H1 (cell line): ENCODE results near the gene ANKRD29. TPM values are rescaled to one million over a fixed set of nuclear protein-coding genes. Genes with fewer than 3 reads are reported as not detected.

ENCODE experiments used
- CTCF ChIA-PET: fragments of 300-600 bp; sonication (Branson Sonifier 250); formaldehyde crosslinking; loops from one replicate; lab custom pipeline; 2021; ENCODE audit not compliant: partially characterized antibody; lab: Charles Lee
- POLR2A ChIA-PET: fragments of 300-600 bp; sonication (Branson Sonifier 250); formaldehyde crosslinking; loops from one replicate; lab custom pipeline; 2021; ENCODE audit warnings: inconsistent platforms; ENCODE audit not compliant: partially characterized antibody; lab: Charles Lee
- DNase-seq, 2 experiments: peaks; one replicate each; pipeline versions ENCODE4 v3.0.0 to v3.0.0-alpha.2; 2010 to 2022; ENCODE audit warnings: low spot score in 2 of 2, low read depth in 1 of 2, mixed read lengths in 1 of 2
- FAIRE-seq: peaks from 2 replicates; lab custom pipeline; 2011; peaks lifted over from hg19 to GRCh38; lab: Jason Lieb, UNC
- H2AFZ ChIP-seq: 2 replicates; pipeline ENCODE4 v1.8.1; 2012; ENCODE audit warnings: low read length, inconsistent platforms
- H2AK5ac ChIP-seq: 2 replicates; pipeline ENCODE4 v1.6.1; 2013; ENCODE audit warnings: low read depth, low read length
- H2BK120ac ChIP-seq: replicated peaks from 2 replicates; pipeline ENCODE3; 2013; ENCODE audit warnings: low read depth, low read length, inconsistent platforms
- H2BK12ac ChIP-seq: 2 replicates; pipeline ENCODE4 v1.6.1; 2013; ENCODE audit warnings: low read depth, low read length
- H2BK15ac ChIP-seq: 2 replicates; pipeline ENCODE4 v1.6.1; 2013; ENCODE audit warnings: low read length
- H2BK20ac ChIP-seq: 2 replicates; pipeline ENCODE4 v1.6.1; 2013; ENCODE audit warnings: low read length
- H2BK5ac ChIP-seq: 2 replicates; pipeline ENCODE4 v1.6.1; 2013; ENCODE audit warnings: low read depth, low read length
- H3K14ac ChIP-seq: 2 replicates; pipeline ENCODE4 v1.6.1; 2013; ENCODE audit warnings: inconsistent platforms; ENCODE audit not compliant: insufficient read length
- H3K18ac ChIP-seq: 2 replicates; pipeline ENCODE4 v1.6.1; 2013; ENCODE audit warnings: low read length; ENCODE audit errors: extremely low read depth
- H3K23ac ChIP-seq: 2 replicates; pipeline ENCODE4 v1.6.1; 2013; ENCODE audit warnings: inconsistent platforms; ENCODE audit not compliant: insufficient read length
- H3K23me2 ChIP-seq: 2 replicates; pipeline ENCODE4 v1.6.1; 2013; ENCODE audit warnings: low read depth, low read length
- H3K27ac ChIP-seq: 2 replicates; pipeline ENCODE4 v1.6.1; 2011; ENCODE audit warnings: low read depth, low read length, inconsistent platforms
- H3K27me3 ChIP-seq, 4 experiments: replicated peaks in 1 of 4; 1 replicate in 1 of 4; 2 replicates in 3 of 4; pipeline versions ENCODE4 v1.6.1 to v1.8.1; 2011 to 2013; ENCODE audit warnings: low read length in 3 of 4, mild to moderate bottlenecking in 3 of 4, inconsistent platforms in 2 of 4, mixed read lengths in 2 of 4, moderate library complexity in 1 of 4; ENCODE audit not compliant: control insufficient read depth in 3 of 4, insufficient read depth in 3 of 4; ENCODE audit errors: extremely low read depth in 1 of 4
- H3K36me3 ChIP-seq, 4 experiments: 2 replicates each; pipeline versions ENCODE4 v1.6.1 to v1.8.1; 2011 to 2013; ENCODE audit warnings: mild to moderate bottlenecking in 4 of 4, low read length in 3 of 4, moderate library complexity in 2 of 4, control low read depth in 1 of 4, inconsistent platforms in 1 of 4; ENCODE audit not compliant: insufficient read depth in 4 of 4, control insufficient read depth in 2 of 4
- H3K4ac ChIP-seq: replicated peaks from 2 replicates; pipeline ENCODE3; 2013; ENCODE audit warnings: low read length, low read depth, mixed read lengths, inconsistent platforms; ENCODE audit not compliant: insufficient read length
- H3K4me1 ChIP-seq, 4 experiments: replicated peaks in 1 of 4; 1 replicate in 1 of 4; 2 replicates in 3 of 4; pipeline versions ENCODE4 v1.6.1 to v1.8.1; 2011 to 2013; ENCODE audit warnings: low read length in 3 of 4, inconsistent platforms in 2 of 4, mixed read lengths in 1 of 4; ENCODE audit not compliant: insufficient read depth in 4 of 4, control insufficient read depth in 3 of 4
- H3K4me2 ChIP-seq, 2 experiments: 2 replicates each; pipeline versions ENCODE4 v1.6.1 to v1.8.1; 2011 to 2013; ENCODE audit warnings: low read depth in 2 of 2, low read length in 2 of 2, control low read depth in 1 of 2, inconsistent platforms in 1 of 2, mild to moderate bottlenecking in 1 of 2; ENCODE audit not compliant: insufficient read depth in 1 of 2
- H3K4me3 ChIP-seq, 4 experiments: fragments of 200-600, 300-600 bp in 1 of 4; sonication (generic), shearing (Covaris generic), sonication (Bioruptor Twin) in 1 of 4; 2 replicates each; pipeline versions ENCODE4 v1.5.1 to v1.8.1; 2011 to 2016; ENCODE audit warnings: low read length in 4 of 4, low read depth in 3 of 4, control low read depth in 2 of 4, inconsistent platforms in 2 of 4, mild to moderate bottlenecking in 2 of 4, mixed read lengths in 1 of 4, moderate library complexity in 1 of 4; ENCODE audit not compliant: insufficient read depth in 2 of 4; ENCODE audit errors: extremely low read depth in 1 of 4
- H3K56ac ChIP-seq: replicated peaks from 2 replicates; pipeline ENCODE3; 2013; ENCODE audit warnings: low read depth, mild to moderate bottlenecking, mixed read lengths, low read length, inconsistent platforms; ENCODE audit not compliant: insufficient read length
- H3K79me1 ChIP-seq: 2 replicates; pipeline ENCODE4 v1.6.1; 2013; ENCODE audit warnings: low read depth, low read length, control low read depth
- H3K79me2 ChIP-seq, 2 experiments: 2 replicates each; pipeline versions ENCODE4 v1.6.1 to v1.8.1; 2012 to 2013; ENCODE audit warnings: low read length in 2 of 2, mild to moderate bottlenecking in 2 of 2, inconsistent platforms in 1 of 2; ENCODE audit not compliant: insufficient read depth in 2 of 2, control insufficient read depth in 1 of 2
- H3K9ac ChIP-seq, 4 experiments: replicated peaks in 1 of 4; 1 replicate in 1 of 4; 2 replicates in 3 of 4; pipeline versions ENCODE4 v1.6.1 to v1.8.1; 2011 to 2013; ENCODE audit warnings: low read depth in 3 of 4, low read length in 3 of 4, control low read depth in 2 of 4, mild to moderate bottlenecking in 2 of 4, moderate library complexity in 2 of 4, inconsistent platforms in 1 of 4; ENCODE audit errors: extremely low read depth in 1 of 4
- H3K9me3 ChIP-seq, 2 experiments: 2 replicates each; pipeline versions ENCODE4 v1.6.1 to v1.8.1; 2012 to 2013; ENCODE audit warnings: mild to moderate bottlenecking in 2 of 2, moderate library complexity in 2 of 2, control low read depth in 1 of 2, inconsistent platforms in 1 of 2, low read depth in 1 of 2, low read length in 1 of 2, mixed read lengths in 1 of 2; ENCODE audit not compliant: insufficient read depth in 2 of 2
- H4K20me1 ChIP-seq, 2 experiments: replicated peaks in 1 of 2; 2 replicates each; pipeline versions ENCODE3 to v1.8.1; 2011 to 2013; ENCODE audit warnings: inconsistent platforms in 2 of 2, low read length in 2 of 2, mild to moderate bottlenecking in 1 of 2; ENCODE audit not compliant: insufficient read depth in 2 of 2, control insufficient read depth in 1 of 2
- H4K5ac ChIP-seq: 2 replicates; pipeline ENCODE4 v1.6.1; 2013; ENCODE audit warnings: low read length, low read depth, mixed read lengths, inconsistent platforms; ENCODE audit not compliant: insufficient read length
- H4K8ac ChIP-seq: 2 replicates; pipeline ENCODE4 v1.8.0; 2013; ENCODE audit warnings: mild to moderate bottlenecking, moderate library complexity, low read length, inconsistent platforms; ENCODE audit not compliant: insufficient read depth; ENCODE audit errors: extremely low read depth
- H4K91ac ChIP-seq: replicated peaks from 2 replicates; pipeline ENCODE3; 2013; ENCODE audit warnings: low read length, mixed read lengths, inconsistent platforms; ENCODE audit not compliant: insufficient read length
- CTCF ChIP-seq, 3 experiments: IDR thresholded peaks; 1 replicate in 2 of 3; 2 replicates in 1 of 3; pipeline versions ENCODE4 v1.5.1 to v1.6.1; 2011; ENCODE audit warnings: low read length in 3 of 3, mild to moderate bottlenecking in 3 of 3, inconsistent platforms in 2 of 3, low read depth in 1 of 3, moderate library complexity in 1 of 3; ENCODE audit not compliant: insufficient read depth in 1 of 3; ENCODE audit errors: control extremely low read depth in 1 of 3
- EZH2 ChIP-seq: fragments of 200-600 bp; sonication (generic); IDR thresholded peaks from 2 replicates; pipeline ENCODE4 v1.7.1; 2012; ENCODE audit warnings: low read depth, mild to moderate bottlenecking, moderate library complexity, low read length, inconsistent platforms; ENCODE audit not compliant: severe bottlenecking
- RAD21 ChIP-seq, 2 experiments: IDR thresholded peaks in 1 of 2; conservative IDR thresholded peaks in 1 of 2; 2 replicates each; pipeline ENCODE4 v1.6.1; 2011; ENCODE audit warnings: low read depth in 2 of 2, low read length in 2 of 2, improper control_type of control experiment in 1 of 2, inconsistent platforms in 1 of 2, mild to moderate bottlenecking in 1 of 2, moderate library complexity in 1 of 2
- WGBS, 2 experiments: shearing (Covaris generic) in 1 of 2; methylation state at CpG; one replicate each; pipeline versions ENCODE4 v1.1.6 to v1.1.7; 2013 to 2015; ENCODE audit warnings: low lambda C conversion rate in 2 of 2, mixed read lengths in 2 of 2, inconsistent platforms in 1 of 2, low coverage in 1 of 2, missing lambda C conversion rate in 1 of 2; ENCODE audit not compliant: insufficient replicate concordance in 2 of 2, insufficient coverage in 1 of 2, insufficient read length in 1 of 2; ENCODE audit errors: extremely low coverage in 1 of 2, missing lambda C conversion rate in 1 of 2; 5-methylcytosine and 5-hydroxymethylcytosine counted together
- polyA plus RNA-seq, 7 experiments: library from polyadenylated mRNA; depleted of rRNA in 3 of 7; stranded (reverse) in 5 of 7; unstranded in 2 of 7; fragments of >200 nt in 5 of 7; fragments of 200-250 nt in 2 of 7; gene quantifications; 1 replicate in 5 of 7; 2 replicates in 1 of 7; 4 replicates in 1 of 7; pipeline versions ENCODE4 v1.2.1 to v1.2.3, GENCODE V29; 2011 to 2013; ENCODE audit warnings: missing spikeins in 2 of 7, mixed read lengths in 2 of 7
- total RNA-seq: library from RNA; stranded (reverse); fragmentation: NEBNext Ultra II Directional; extraction: Animal tissue kit (Norgen Biotek cat#: 25700); gene quantifications from 2 replicates; pipeline ENCODE4 v1.2.1, GENCODE V29; 2021

Gene ANKRD29
- total and polyA plus RNA-seq, 2 of the 8 experiments (the other 6 are each of a cell fraction or from before 2014, with no cell fraction given) = 3.0 to 7.3 TPM

- Histone ChIP-seq H2BK12ac (no peak overlapping the region), H2BK20ac (no peak overlapping the region), H2BK15ac (no peak overlapping the region), H3K4me3 (no peak overlapping the region), H3K79me1 (no peaks in the 10 kb centered on the region), H4K5ac (no peak overlapping the region), H3K27ac (no peak overlapping the region), H3K56ac (no peak overlapping the region), H3K9ac (no peak overlapping the region), H3K14ac (no peak overlapping the region), H2BK120ac (no peak overlapping the region), H3K4me2 (no peak overlapping the region), H3K9me3 (no peaks in the 10 kb centered on the region), H4K8ac (no peak overlapping the region; the same call in 1 of the 2 replicates), H3K23ac (no peak overlapping the region), H2AFZ (no peak overlapping the region), H3K4ac (no peak overlapping the region), H2AK5ac (no peak overlapping the region), H3K23me2 (no peaks in the 10 kb centered on the region), H3K36me3 (no peaks in the 10 kb centered on the region), H3K79me2 (peaks cover 0 to 5% of the 10 kb centered on the region in 2 experiments; a peak in 2 of 4 replicates), H3K27me3 (no peaks in the 10 kb centered on the region), H4K91ac (no peak overlapping the region), H2BK5ac (no peak overlapping the region), H3K18ac (no peak overlapping the region), H4K20me1 (no peaks in the 10 kb centered on the region), H3K4me1 (peaks cover 0 to 5% (median 5%) of the 10 kb centered on the region in 4 experiments; a peak in 5 of 7 replicates)
- DNase-seq = no peak
- ChIA-PET CTCF (interaction anchor here (1.4 to 3.4 kb wide), 4 partner anchors 12 to 31 kb away, joined by 3 to 27 read pairs (median 4); no protein-coding TSS in a partner anchor), POLR2A (interaction anchor here (1.0 to 1.1 kb wide), 2 partner anchors 25 to 34 kb away, joined by 3 to 5 read pairs; no protein-coding TSS in a partner anchor)
- peak; percentile 14 to 37; a peak in 2 of 4 replicates for TF ChIP-seq RAD21 (IDR thresholded peaks at IDR 0.05 in 1 of 2, conservative IDR thresholded peaks at IDR 0.05 in 1 of 2; ENCODE audit: low read depth in 2 of 2, low read length in 2 of 2)
- TF ChIP-seq EZH2 = no peak
- TF ChIP-seq CTCF (IDR thresholded peaks at IDR 0.05; ENCODE audit: control extremely low read depth in 1 of 3, insufficient read depth in 1 of 3, low read depth in 1 of 3, low read length in 3 of 3) = 0 out of 4 replicates have a peak, but pooled peaks of 1 of the 3 experiments have one; percentile 11
- 87% methylated on average over 6 of the region's 6 CpGs; no CpG with 5 or more reads in 1 of the 2 experiments for WGBS, 2 experiments
- no peak for FAIRE-seq
These were observed 10.5 kb downstream of the ANKRD29 start for GRCh38 chr18:23652232-23652631.
